Lower leg skin (tissue), 3 donors: ENCODE data around the gene LRRC32.

Source experiments
- CTCF ChIP-seq, 3 donors: fragments of 450-650 bp; IDR thresholded peaks; one replicate each; pipeline ENCODE4 v1.5.1; 2016; ENCODE audit warnings: antibody characterized with exemption in 3 of 3, mild to moderate bottlenecking in 3 of 3, moderate library complexity in 2 of 3
- POLR2A ChIP-seq, 2 donors: fragments of 450-650 bp; IDR thresholded peaks; one replicate each; pipeline ENCODE4 v1.6.1; 2016 to 2017; ENCODE audit warnings: antibody characterized with exemption in 2 of 2, mild to moderate bottlenecking in 1 of 2, moderate library complexity in 1 of 2

GRCh38 chr11:76665172-76665571 lies 5.4 kb downstream of the LRRC32 start:
- TF ChIP-seq CTCF (IDR thresholded peaks at IDR 0.05) (no peak), POLR2A (IDR thresholded peaks at IDR 0.05) (no peak)
